GM19238 (cell line): ENCODE results near the gene CAAP1.
"Not testable (repeated sequence)": the region's sequence is repeated elsewhere in the genome, so short reads cannot be mapped to it uniquely, and the experiment has no call there.

Experiments
- DNase-seq: peaks from one replicate; pipeline ENCODE4 v3.0.0; 2011; ENCODE audit warnings: low spot score; ENCODE audit not compliant: insufficient read length

Gene CAAP1

GRCh38 chr9:26850995-26851394, 41.6 kb downstream of the CAAP1 start:
- DNase-seq = no peak

- DNase-seq = no peak
These were observed 58.8 kb downstream of the CAAP1 start for GRCh38 chr9:26833792-26834191.

GRCh38 chr9:26828391-26828955, 64.1 kb downstream of the CAAP1 start:
- DNase-seq = not testable (repeated sequence)

GRCh38 chr9:26814799-26815198, 77.8 kb downstream of the CAAP1 start:
- no peak for DNase-seq

GRCh38 chr9:26813247-26813646, 79.4 kb downstream of the CAAP1 start:
- DNase-seq = no peak

GRCh38 chr9:26812217-26812616, 80.4 kb downstream of the CAAP1 start:
- DNase-seq = no peak

- no peak for DNase-seq
These were observed 81.5 kb downstream of the CAAP1 start for GRCh38 chr9:26811106-26811505.

- no peak for DNase-seq
These were observed 82.8 kb downstream of the CAAP1 start for GRCh38 chr9:26809795-26810194.

- DNase-seq = no peak
These were observed 85.4 kb downstream of the CAAP1 start for GRCh38 chr9:26807161-26807560.

- no peak for DNase-seq
These were observed 89.7 kb downstream of the CAAP1 start for GRCh38 chr9:26802921-26803320.

GRCh38 chr9:26801772-26802171, 90.8 kb downstream of the CAAP1 start:
- DNase-seq = no peak

- no peak for DNase-seq
These were observed 92.3 kb downstream of the CAAP1 start for GRCh38 chr9:26800322-26800721.

GRCh38 chr9:26791274-26791673, 101.3 kb downstream of the CAAP1 start:
- DNase-seq = no peak
